ENCODE measurements around the gene NUB1. TPM values are rescaled to one million over a fixed set of nuclear protein-coding genes. Genes with fewer than 3 reads are reported as not detected.

The NUB1 gene
- total RNA-seq, 1 donor from 2014 or later: 41.6 TPM

DNA sequence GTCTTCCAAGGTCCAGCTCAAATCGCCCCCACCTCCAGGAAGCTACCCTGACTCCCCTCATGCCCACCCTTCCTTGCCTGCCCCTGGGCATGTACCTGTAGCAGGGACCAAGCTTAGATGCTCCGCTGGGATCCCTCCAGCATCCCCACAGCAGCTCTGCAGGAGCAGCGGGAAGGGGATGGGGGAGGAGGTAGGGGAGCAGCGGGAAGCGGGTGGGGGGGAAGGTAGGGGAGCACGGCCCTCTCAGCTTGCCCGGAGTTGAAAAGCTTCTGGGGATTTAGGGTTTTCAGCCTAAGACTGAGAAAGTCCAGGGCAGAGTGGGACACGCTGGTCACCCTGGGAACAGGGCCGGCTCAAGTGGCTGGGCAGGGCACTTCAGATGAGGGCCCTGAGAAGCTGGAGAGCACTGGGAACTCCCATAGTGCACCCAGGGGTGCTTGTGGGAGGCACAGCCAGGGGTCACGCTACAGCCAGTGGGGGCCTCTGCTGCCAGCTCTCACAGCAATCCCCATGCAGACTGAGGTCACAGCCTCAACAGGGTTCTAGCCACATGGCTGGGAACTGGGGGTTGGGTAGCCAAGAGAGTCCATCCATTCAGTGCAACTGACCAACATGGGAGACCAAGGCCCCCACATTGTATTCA, 54.8 kb downstream of the NUB1 start:
- Mint-ChIP-seq H3K4me3 (ENCODE audit: unreplicated experiment) (no peak overlapping the region), H3K27me3 (ENCODE audit: low read depth, unreplicated experiment) (peaks cover 49% of the 10 kb centered on the region), H3K4me1 (ENCODE audit: low read depth, unreplicated experiment) (peaks cover 6% of the 10 kb centered on the region), H3K9me3 (ENCODE audit: unreplicated experiment) (peaks cover under 1% of the 10 kb centered on the region), H3K36me3 (ENCODE audit: low read depth, unreplicated experiment) (no peaks in the 10 kb centered on the region), H3K27ac (ENCODE audit: unreplicated experiment) (no peak overlapping the region)
- Histone ChIP-seq H3K4me2 (ENCODE audit: low read length) (no peak overlapping the region), H3K9me3 (ENCODE audit: insufficient read depth, low read depth, low read length) (no peaks in the 10 kb centered on the region), H3K27me3 (ENCODE audit: insufficient read depth, low read length) (peaks cover 14% of the 10 kb centered on the region), H3K4me1 (ENCODE audit: insufficient read depth, low read length) (no peaks in the 10 kb centered on the region), H3K27ac (ENCODE audit: low read depth, low read length) (no peak overlapping the region), H3K9ac (ENCODE audit: low read length) (no peak overlapping the region), H4K20me1 (ENCODE audit: insufficient read depth, low read length) (no peaks in the 10 kb centered on the region), H3K4me3 (ENCODE audit: insufficient read depth, low read depth, low read length) (no peak overlapping the region), H2AFZ (ENCODE audit: low read depth, low read length) (no peak overlapping the region), H3K79me2 (ENCODE audit: insufficient read depth, low read length) (no peaks in the 10 kb centered on the region), H3K36me3 (ENCODE audit: insufficient read depth, low read length) (no peaks in the 10 kb centered on the region)
- DNase-seq (ENCODE audit: low read depth): no peak
- FAIRE-seq: no peak
- TF ChIP-seq, protein P1, sequence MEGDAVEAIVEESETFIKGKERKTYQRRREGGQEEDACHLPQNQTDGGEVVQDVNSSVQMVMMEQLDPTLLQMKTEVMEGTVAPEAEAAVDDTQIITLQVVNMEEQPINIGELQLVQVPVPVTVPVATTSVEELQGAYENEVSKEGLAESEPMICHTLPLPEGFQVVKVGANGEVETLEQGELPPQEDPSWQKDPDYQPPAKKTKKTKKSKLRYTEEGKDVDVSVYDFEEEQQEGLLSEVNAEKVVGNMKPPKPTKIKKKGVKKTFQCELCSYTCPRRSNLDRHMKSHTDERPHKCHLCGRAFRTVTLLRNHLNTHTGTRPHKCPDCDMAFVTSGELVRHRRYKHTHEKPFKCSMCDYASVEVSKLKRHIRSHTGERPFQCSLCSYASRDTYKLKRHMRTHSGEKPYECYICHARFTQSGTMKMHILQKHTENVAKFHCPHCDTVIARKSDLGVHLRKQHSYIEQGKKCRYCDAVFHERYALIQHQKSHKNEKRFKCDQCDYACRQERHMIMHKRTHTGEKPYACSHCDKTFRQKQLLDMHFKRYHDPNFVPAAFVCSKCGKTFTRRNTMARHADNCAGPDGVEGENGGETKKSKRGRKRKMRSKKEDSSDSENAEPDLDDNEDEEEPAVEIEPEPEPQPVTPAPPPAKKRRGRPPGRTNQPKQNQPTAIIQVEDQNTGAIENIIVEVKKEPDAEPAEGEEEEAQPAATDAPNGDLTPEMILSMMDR (IDR thresholded peaks at IDR 0.05; ENCODE audit: insufficient read depth, low read depth, low read length): no peak
- TF ChIP-seq EZH2 (IDR thresholded peaks at IDR 0.05; ENCODE audit: insufficient read depth, low read length): no peak

DNA sequence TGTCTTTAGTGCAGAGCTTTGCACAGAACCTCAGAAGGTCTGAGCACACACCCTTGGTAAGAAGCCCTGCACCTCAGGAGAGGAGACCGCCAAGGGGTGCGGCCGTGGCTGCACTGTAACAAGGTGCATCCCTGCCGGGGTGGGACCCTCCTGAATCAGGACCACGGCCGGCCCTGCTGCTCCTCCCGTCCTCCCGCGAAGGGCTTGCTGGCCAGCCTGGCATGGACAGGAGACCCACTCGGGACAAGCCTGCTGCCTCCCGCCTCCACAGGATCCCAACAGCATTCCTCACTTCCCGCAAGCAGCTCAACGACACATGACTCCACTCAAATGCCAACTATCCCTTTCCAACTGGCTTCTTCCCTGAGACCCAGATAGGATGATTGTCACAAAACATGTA, 55.4 kb downstream of the NUB1 start:
- H3K4me1 ChIP-seq (ENCODE audit: insufficient read depth, low read length): no peaks in the 10 kb centered on the region
- H3K4me3 Mint-ChIP-seq (ENCODE audit: unreplicated experiment): no peak overlapping the region
- no peaks in the 10 kb centered on the region for H3K79me2 ChIP-seq (ENCODE audit: insufficient read depth, low read length)
- H3K27me3 Mint-ChIP-seq (ENCODE audit: low read depth, unreplicated experiment): peaks cover 52% of the 10 kb centered on the region
- peaks cover 2% of the 10 kb centered on the region for H3K9me3 Mint-ChIP-seq (ENCODE audit: unreplicated experiment)
- no peak overlapping the region for H3K4me3 ChIP-seq (ENCODE audit: insufficient read depth, low read depth, low read length)
- H3K36me3 ChIP-seq (ENCODE audit: insufficient read depth, low read length): no peaks in the 10 kb centered on the region
- H4K20me1 ChIP-seq (ENCODE audit: insufficient read depth, low read length): no peaks in the 10 kb centered on the region
- H3K27ac Mint-ChIP-seq (ENCODE audit: unreplicated experiment): no peak overlapping the region
- TF ChIP-seq, protein P1 (IDR thresholded peaks at IDR 0.05; ENCODE audit: insufficient read depth, low read depth, low read length): no peak
- TF ChIP-seq EZH2 (IDR thresholded peaks at IDR 0.05; ENCODE audit: insufficient read depth, low read length): no peak
- peaks cover 14% of the 10 kb centered on the region for H3K27me3 ChIP-seq (ENCODE audit: insufficient read depth, low read length)
- no peak overlapping the region for H3K27ac ChIP-seq (ENCODE audit: low read depth, low read length)
- H3K9ac ChIP-seq (ENCODE audit: low read length): no peak overlapping the region
- FAIRE-seq (no peak), DNase-seq (ENCODE audit: low read depth) (no peak)
- H3K36me3 Mint-ChIP-seq (ENCODE audit: low read depth, unreplicated experiment): no peaks in the 10 kb centered on the region
- no peaks in the 10 kb centered on the region for H3K9me3 ChIP-seq (ENCODE audit: insufficient read depth, low read depth, low read length)
- no peak overlapping the region for H3K4me2 ChIP-seq (ENCODE audit: low read length)
- H2AFZ ChIP-seq (ENCODE audit: low read depth, low read length): no peak overlapping the region
- peaks cover 6% of the 10 kb centered on the region for H3K4me1 Mint-ChIP-seq (ENCODE audit: low read depth, unreplicated experiment)

Measured in astrocyte (in vitro differentiated cells and primary cell).